A549 (cell line): ENCODE results near the gene CCDC136.

Experiments used
- CEBPB ChIP-seq, 2 experiments: fragments of >200 bp in 1 of 2; sonication (Bioruptor Twin) in 1 of 2; formaldehyde crosslinking in 1 of 2; IDR thresholded peaks; 2 replicates each; pipeline ENCODE4 v1.6.1; 2012 to 2016
- CHD4 ChIP-seq: fragments of 200-600 bp; sonication (generic); IDR thresholded peaks from 2 replicates; pipeline ENCODE4 v1.6.1; 2016; ENCODE audit warnings: antibody characterized with exemption, mild to moderate bottlenecking, borderline replicate concordance
- CTCF ChIP-seq: fragments of >200 bp; sonication (Bioruptor Twin); formaldehyde crosslinking; IDR thresholded peaks from 3 replicates; pipeline ENCODE4 v1.5.1; 2016
- EP300 ChIP-seq, 2 experiments: fragments of >200 bp; sonication (Bioruptor Twin); formaldehyde crosslinking; IDR thresholded peaks; 2 replicates in 1 of 2; 3 replicates in 1 of 2; pipeline ENCODE4 v1.6.1; 2016 to 2017
- JUNB ChIP-seq: fragments of >200 bp; sonication (Bioruptor Twin); formaldehyde crosslinking; IDR thresholded peaks from 2 replicates; pipeline ENCODE4 v1.6.1; 2016
- KDM5A ChIP-seq: fragments of 200-600 bp; sonication (generic); IDR thresholded peaks from 2 replicates; pipeline ENCODE4 v1.6.1; 2016; ENCODE audit warnings: antibody characterized with exemption, mild to moderate bottlenecking
- REST ChIP-seq: fragments of 200-600 bp; sonication (generic); IDR thresholded peaks from 2 replicates; pipeline ENCODE4 v1.6.1; 2016; ENCODE audit warnings: antibody characterized with exemption, mild to moderate bottlenecking, moderate library complexity
- RFX5 ChIP-seq: fragments of 450-650 bp; IDR thresholded peaks from 2 replicates; pipeline ENCODE4 v1.7.1; 2014; ENCODE audit warnings: antibody characterized with exemption, mild to moderate bottlenecking, moderate library complexity
- SREBF2 ChIP-seq: fragments of 450-650 bp; IDR thresholded peaks from 2 replicates; pipeline ENCODE4 v1.6.1; 2014; ENCODE audit warnings: mild to moderate bottlenecking, moderate library complexity
- TF ChIP-seq, protein P1 (sequence below): IDR thresholded peaks from 2 replicates; pipeline ENCODE4 v1.6.1; 2012

GRCh38 chr7:128759242-128759641 lies 32.5 kb upstream of the CCDC136 start:
- TF ChIP-seq RFX5 = no peak
- no peak for TF ChIP-seq CEBPB (IDR thresholded peaks at IDR 0.05)
- no peak for TF ChIP-seq CTCF
- TF ChIP-seq JUNB = no peak
- no peak for TF ChIP-seq EP300 (IDR thresholded peaks at IDR 0.05)
- TF ChIP-seq CHD4 = no peak
- TF ChIP-seq KDM5A = no peak
- TF ChIP-seq REST = no peak
- no peak for TF ChIP-seq SREBF2
- TF ChIP-seq, protein P1, sequence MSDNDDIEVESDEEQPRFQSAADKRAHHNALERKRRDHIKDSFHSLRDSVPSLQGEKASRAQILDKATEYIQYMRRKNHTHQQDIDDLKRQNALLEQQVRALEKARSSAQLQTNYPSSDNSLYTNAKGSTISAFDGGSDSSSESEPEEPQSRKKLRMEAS = no peak
